ENCODE data around the gene ST6GAL1. TPM values are rescaled to one million over a fixed set of nuclear protein-coding genes. Genes with fewer than 3 reads are reported as not detected.

The ST6GAL1 gene
- total and polyA plus RNA-seq, 2 of the 13 experiments (the other 11 are each of a cell fraction or from before 2014, with no cell fraction given): 79.9 to 164 TPM

- no peak overlapping the region for H2AFZ ChIP-seq (ENCODE audit: low read length)
- 87% methylated on average over 2 of the region's 2 CpGs for WGBS (ENCODE audit: low lambda C conversion rate)
- no peaks in the 10 kb centered on the region for H3K36me3 ChIP-seq (replicated peaks in 1 of 2; ENCODE audit: control insufficient read depth in 1 of 2, insufficient read depth in 2 of 2, low read length in 2 of 2)
- H3K27me3 ChIP-seq (ENCODE audit: control insufficient read depth in 1 of 2, insufficient read depth in 2 of 2, low read length in 2 of 2): no peaks in the 10 kb centered on the region
- ATAC-seq (no peak), FAIRE-seq (no peak), DNase-seq (ENCODE audit: low spot score) (no peak)
- H3K4me2 ChIP-seq (ENCODE audit: low read depth, low read length): no peak overlapping the region
- H3K79me2 ChIP-seq (ENCODE audit: insufficient read depth, low read length): no peaks in the 10 kb centered on the region
- H3K4me1 ChIP-seq (ENCODE audit: insufficient read depth, low read length): no peaks in the 10 kb centered on the region
- H3K9me3 ChIP-seq (ENCODE audit: low read length): no peaks in the 10 kb centered on the region
- no peak overlapping the region for H3K9ac ChIP-seq (ENCODE audit: insufficient read depth, low read depth, low read length)
- in situ Hi-C loops (cut with HindIII; ENCODE audit: extremely low pct_ligation_motif_present, low pct_unique_long_range_greater_than_20kb) (no loop called here), intact Hi-C loops (cut with micrococcal nuclease; ENCODE audit: unreplicated experiment) (no loop called here)
- ChIA-PET CTCF (ENCODE audit: low intra/inter-chr PET ratio, low total read pairs) (no interaction called here), POLR2A (interaction anchor here (1.3 kb wide), 1 partner anchor 12 kb away, joined by 6 read pairs; no protein-coding TSS in a partner anchor)
- H4K20me1 ChIP-seq (ENCODE audit: insufficient read depth, low read length): no peaks in the 10 kb centered on the region
- H3K27ac ChIP-seq (ENCODE audit: extremely low read length, insufficient read depth, low read length): no peak overlapping the region
- TF ChIP-seq, protein P1, sequence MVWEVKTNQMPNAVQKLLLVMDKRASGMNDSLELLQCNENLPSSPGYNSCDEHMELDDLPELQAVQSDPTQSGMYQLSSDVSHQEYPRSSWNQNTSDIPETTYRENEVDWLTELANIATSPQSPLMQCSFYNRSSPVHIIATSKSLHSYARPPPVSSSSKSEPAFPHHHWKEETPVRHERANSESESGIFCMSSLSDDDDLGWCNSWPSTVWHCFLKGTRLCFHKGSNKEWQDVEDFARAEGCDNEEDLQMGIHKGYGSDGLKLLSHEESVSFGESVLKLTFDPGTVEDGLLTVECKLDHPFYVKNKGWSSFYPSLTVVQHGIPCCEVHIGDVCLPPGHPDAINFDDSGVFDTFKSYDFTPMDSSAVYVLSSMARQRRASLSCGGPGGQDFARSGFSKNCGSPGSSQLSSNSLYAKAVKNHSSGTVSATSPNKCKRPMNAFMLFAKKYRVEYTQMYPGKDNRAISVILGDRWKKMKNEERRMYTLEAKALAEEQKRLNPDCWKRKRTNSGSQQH (CRISPR knock-in tag; IDR thresholded peaks at IDR 0.05; ENCODE audit: low read depth): no peak
- TF ChIP-seq, protein P2, sequence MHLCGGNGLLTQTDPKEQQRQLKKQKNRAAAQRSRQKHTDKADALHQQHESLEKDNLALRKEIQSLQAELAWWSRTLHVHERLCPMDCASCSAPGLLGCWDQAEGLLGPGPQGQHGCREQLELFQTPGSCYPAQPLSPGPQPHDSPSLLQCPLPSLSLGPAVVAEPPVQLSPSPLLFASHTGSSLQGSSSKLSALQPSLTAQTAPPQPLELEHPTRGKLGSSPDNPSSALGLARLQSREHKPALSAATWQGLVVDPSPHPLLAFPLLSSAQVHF (CRISPR knock-in tag; IDR thresholded peaks at IDR 0.05): no peak
- TF ChIP-seq ZNF780A (CRISPR knock-in tag; IDR thresholded peaks at IDR 0.05) (no peak), ZZZ3 (CRISPR knock-in tag; IDR thresholded peaks at IDR 0.05; ENCODE audit: borderline replicate concordance) (no peak), TFDP2 (CRISPR knock-in tag; IDR thresholded peaks at IDR 0.05) (no peak), ZNF557 (CRISPR knock-in tag; IDR thresholded peaks at IDR 0.05) (no peak)
- no peak overlapping the region for H3K4me3 ChIP-seq (replicated peaks in 1 of 3; ENCODE audit: insufficient read depth in 1 of 3, low read depth in 2 of 3, low read length in 3 of 3)
- BruUV-seq (replicated peaks): no TSS peak
Measured at GRCh38 chr3:187026317-187026670, 96.0 kb downstream of the ST6GAL1 start.

All from HepG2 (cell line).